Progenitor cell of endocrine pancreas (in vitro differentiated cells): ENCODE measurements around the gene RPP38. TPM values are rescaled to one million over a fixed set of nuclear protein-coding genes. Genes with fewer than 3 reads are reported as not detected.

Experiments used
- DNase-seq: peaks from one replicate; pipeline ENCODE4 v3.0.0; 2021; ENCODE audit warnings: low spot score; ENCODE audit not compliant: unreplicated experiment
- H3K27ac Mint-ChIP-seq: 2 replicates; pipeline ENCODE4 v1.8.0; 2021; ENCODE audit warnings: mild to moderate bottlenecking, moderate library complexity, mixed read lengths
- H3K27me3 Mint-ChIP-seq: 2 replicates; pipeline ENCODE4 v1.8.0; 2021; ENCODE audit warnings: mixed read lengths
- H3K36me3 Mint-ChIP-seq: 2 replicates; pipeline ENCODE4 v1.8.0; 2022; ENCODE audit warnings: mixed read lengths; ENCODE audit not compliant: insufficient read depth
- H3K4me1 Mint-ChIP-seq: 2 replicates; pipeline ENCODE4 v1.8.0; 2021; ENCODE audit warnings: low read depth, mixed read lengths
- H3K4me3 Mint-ChIP-seq: 2 replicates; pipeline ENCODE4 v1.8.0; 2021; ENCODE audit warnings: low read depth, mild to moderate bottlenecking, moderate library complexity, mixed read lengths
- H3K9me3 Mint-ChIP-seq: 2 replicates; pipeline ENCODE4 v1.8.0; 2021; ENCODE audit warnings: low read depth, mixed read lengths
- total RNA-seq: library from RNA; stranded (reverse); gene quantifications from 2 replicates; pipeline ENCODE4 v1.2.1, GENCODE V29; 2021
- TF ChIP-seq, protein P1 (sequence below): fragments of 200-600 bp; sonication (generic); IDR thresholded peaks from one replicate; pipeline ENCODE4 v1.5.0; 2021; ENCODE audit warnings: antibody characterized with exemption, mild to moderate bottlenecking; ENCODE audit not compliant: unreplicated experiment

RPP38 gene
- total RNA-seq, 1 donor from 2014 or later: 20.0 TPM

- peaks cover 8% of the 10 kb centered on the region for H3K36me3 Mint-ChIP-seq
- no peak for DNase-seq
- H3K4me1 Mint-ChIP-seq: peaks cover 15% of the 10 kb centered on the region
- H3K4me3 Mint-ChIP-seq: no peak overlapping the region
- peaks cover 3% of the 10 kb centered on the region for H3K9me3 Mint-ChIP-seq
- no peak overlapping the region for H3K27ac Mint-ChIP-seq
- H3K27me3 Mint-ChIP-seq: no peaks in the 10 kb centered on the region
- TF ChIP-seq, protein P1, sequence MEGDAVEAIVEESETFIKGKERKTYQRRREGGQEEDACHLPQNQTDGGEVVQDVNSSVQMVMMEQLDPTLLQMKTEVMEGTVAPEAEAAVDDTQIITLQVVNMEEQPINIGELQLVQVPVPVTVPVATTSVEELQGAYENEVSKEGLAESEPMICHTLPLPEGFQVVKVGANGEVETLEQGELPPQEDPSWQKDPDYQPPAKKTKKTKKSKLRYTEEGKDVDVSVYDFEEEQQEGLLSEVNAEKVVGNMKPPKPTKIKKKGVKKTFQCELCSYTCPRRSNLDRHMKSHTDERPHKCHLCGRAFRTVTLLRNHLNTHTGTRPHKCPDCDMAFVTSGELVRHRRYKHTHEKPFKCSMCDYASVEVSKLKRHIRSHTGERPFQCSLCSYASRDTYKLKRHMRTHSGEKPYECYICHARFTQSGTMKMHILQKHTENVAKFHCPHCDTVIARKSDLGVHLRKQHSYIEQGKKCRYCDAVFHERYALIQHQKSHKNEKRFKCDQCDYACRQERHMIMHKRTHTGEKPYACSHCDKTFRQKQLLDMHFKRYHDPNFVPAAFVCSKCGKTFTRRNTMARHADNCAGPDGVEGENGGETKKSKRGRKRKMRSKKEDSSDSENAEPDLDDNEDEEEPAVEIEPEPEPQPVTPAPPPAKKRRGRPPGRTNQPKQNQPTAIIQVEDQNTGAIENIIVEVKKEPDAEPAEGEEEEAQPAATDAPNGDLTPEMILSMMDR: no peak
Measured at GRCh38 chr10:15149042-15149771, 52.1 kb downstream of the RPP38 start.

GRCh38 chr10:15150563-15150962 lies 53.4 kb downstream of the RPP38 start:
- TF ChIP-seq, protein P1: no peak
- peaks cover 3% of the 10 kb centered on the region for H3K9me3 Mint-ChIP-seq
- H3K4me1 Mint-ChIP-seq: peaks cover 15% of the 10 kb centered on the region
- peaks cover 11% of the 10 kb centered on the region for H3K36me3 Mint-ChIP-seq
- no peaks in the 10 kb centered on the region for H3K27me3 Mint-ChIP-seq
- no peak overlapping the region for H3K4me3 Mint-ChIP-seq
- no peak for DNase-seq
- H3K27ac Mint-ChIP-seq: peak overlapping the region; percentile 52

DNA sequence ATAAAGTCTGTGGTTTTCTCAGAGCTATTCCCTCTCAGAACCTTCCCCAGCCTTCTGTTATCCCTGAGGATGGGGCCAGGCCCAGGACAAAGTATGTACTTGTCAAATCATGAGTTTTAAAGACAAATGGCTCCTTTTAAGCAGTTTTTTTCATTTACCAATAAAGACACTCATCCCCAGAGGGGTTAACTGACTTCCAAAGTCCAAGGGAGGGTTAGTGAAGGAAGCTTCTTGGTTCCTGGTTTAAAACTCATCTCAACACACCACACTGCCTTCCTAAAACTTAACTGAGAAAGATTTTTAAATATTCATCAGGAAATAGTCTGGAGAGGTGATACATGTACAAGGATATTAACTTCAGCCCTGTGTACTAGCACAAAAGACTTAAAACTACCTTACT lies 55.4 kb downstream of the RPP38 start:
- Mint-ChIP-seq H3K4me3 (no peak overlapping the region), H3K9me3 (peaks cover 3% of the 10 kb centered on the region), H3K4me1 (peaks cover 15% of the 10 kb centered on the region), H3K27ac (no peak overlapping the region), H3K27me3 (no peaks in the 10 kb centered on the region), H3K36me3 (peaks cover 12% of the 10 kb centered on the region)
- DNase-seq: no peak
- TF ChIP-seq, protein P1: no peak

Other genes starting within 250 kb of the RPP38 start
- 38.4 and 39.9 TPM in 2 replicates for gene SUV39H2, start 218.5 kb upstream of the RPP38 start, total RNA-seq
- gene DCLRE1C, start 143.3 kb upstream of the RPP38 start, total RNA-seq: 13.5 and 13.8 TPM in 2 replicates
- 1.6 and 3.0 TPM in 2 replicates for gene MEIG1, start 138.0 kb upstream of the RPP38 start, total RNA-seq
- gene OLAH, start 53.4 kb upstream of the RPP38 start, total RNA-seq: not detected in 2 replicates
- gene ACBD7, start 8.6 kb upstream of the RPP38 start, total RNA-seq: 10.5 and 10.7 TPM in 2 replicates
- 36.6 and 39.6 TPM in 2 replicates for gene NMT2, start 71.3 kb downstream of the RPP38 start, total RNA-seq